Liver (tissue), 9 donors: ENCODE data around the gene NIPBL. TPM values are rescaled to one million over a fixed set of nuclear protein-coding genes. Genes with fewer than 3 reads are reported as not detected.

Source experiments
- DNase-seq: peaks from one replicate; pipeline ENCODE4 v3.0.0-alpha.2; 2017; ENCODE audit warnings: low spot score
- H3K27ac ChIP-seq, 2 donors: one replicate each; pipeline ENCODE4 v1.7.0; 2013; ENCODE audit warnings: inconsistent platforms in 2 of 2, low read length in 2 of 2, control low read depth in 1 of 2, low read depth in 1 of 2, mild to moderate bottlenecking in 1 of 2
- H3K27me3 ChIP-seq, 4 donors: one replicate each; pipeline versions ENCODE4 v1.6.1 to v1.7.0; 2013; ENCODE audit warnings: low read length in 3 of 4, inconsistent platforms in 1 of 4, mild to moderate bottlenecking in 1 of 4, moderate library complexity in 1 of 4; ENCODE audit not compliant: control insufficient read depth in 4 of 4, insufficient read depth in 4 of 4
- H3K36me3 ChIP-seq, 4 donors: one replicate each; pipeline versions ENCODE4 v1.6.1 to v1.7.0; 2013; ENCODE audit warnings: low read length in 3 of 4, mild to moderate bottlenecking in 3 of 4, low read depth in 1 of 4, moderate library complexity in 1 of 4; ENCODE audit not compliant: control insufficient read depth in 4 of 4, insufficient read depth in 3 of 4
- H3K4me1 ChIP-seq, 4 donors: one replicate each; pipeline versions ENCODE4 v1.6.1 to v1.7.0; 2013; ENCODE audit warnings: low read length in 3 of 4, mild to moderate bottlenecking in 3 of 4, moderate library complexity in 1 of 4; ENCODE audit not compliant: control insufficient read depth in 4 of 4, insufficient read depth in 4 of 4
- H3K4me3 ChIP-seq, 3 donors: one replicate each; pipeline versions ENCODE4 v1.6.1 to v1.7.0; 2013; ENCODE audit warnings: low read length in 3 of 3, control low read depth in 1 of 3, low read depth in 1 of 3, mild to moderate bottlenecking in 1 of 3
- H3K9ac ChIP-seq, 2 donors: one replicate each; pipeline ENCODE4 v1.7.0; 2013; ENCODE audit warnings: low read length in 2 of 2, mild to moderate bottlenecking in 2 of 2, moderate library complexity in 2 of 2, control low read depth in 1 of 2, low read depth in 1 of 2
- H3K9me3 ChIP-seq, 4 donors: one replicate each; pipeline versions ENCODE4 v1.6.1 to v1.7.0; 2013; ENCODE audit warnings: low read length in 3 of 4; ENCODE audit not compliant: control insufficient read depth in 4 of 4
- ATF3 ChIP-seq: IDR thresholded peaks from 2 replicates; pipeline ENCODE4 v1.6.1; 2016; ENCODE audit warnings: antibody characterized with exemption
- CTCF ChIP-seq: fragments of 150-350 bp; IDR thresholded peaks from 2 replicates; pipeline ENCODE4 v1.5.1; 2017; ENCODE audit warnings: improper control_type of control experiment, low read depth, low read length; ENCODE audit not compliant: missing input control
- EGR1 ChIP-seq, 2 donors: IDR thresholded peaks; 2 replicates each; pipeline ENCODE4 v1.6.1; 2016 to 2018; ENCODE audit warnings: antibody characterized with exemption in 2 of 2, low read depth in 2 of 2
- FOXA1 ChIP-seq: IDR thresholded peaks from 2 replicates; pipeline ENCODE4 v1.6.1; 2016; ENCODE audit warnings: antibody characterized with exemption
- FOXA2 ChIP-seq: IDR thresholded peaks from 2 replicates; pipeline ENCODE4 v1.6.1; 2016; ENCODE audit warnings: antibody characterized with exemption
- HNF4G ChIP-seq: IDR thresholded peaks from 2 replicates; pipeline ENCODE4 v1.6.1; 2016; ENCODE audit warnings: antibody characterized with exemption
- JUND ChIP-seq, 2 donors: IDR thresholded peaks; 2 replicates each; pipeline ENCODE4 v1.6.1; 2016; ENCODE audit warnings: antibody characterized with exemption in 2 of 2
- MAX ChIP-seq: IDR thresholded peaks from 2 replicates; pipeline ENCODE4 v1.6.1; 2016; ENCODE audit warnings: antibody characterized with exemption
- NR2F2 ChIP-seq: IDR thresholded peaks from 2 replicates; pipeline ENCODE4 v1.6.1; 2016; ENCODE audit warnings: antibody characterized with exemption
- REST ChIP-seq: IDR thresholded peaks from 2 replicates; pipeline ENCODE4 v1.6.1; 2016; ENCODE audit warnings: antibody characterized with exemption, mild to moderate bottlenecking
- TAF1 ChIP-seq: conservative IDR thresholded peaks from 2 replicates; pipeline ENCODE4 v1.6.1; 2016; ENCODE audit warnings: antibody characterized with exemption, mild to moderate bottlenecking
- YY1 ChIP-seq: IDR thresholded peaks from 2 replicates; pipeline ENCODE4 v1.6.1; 2016; ENCODE audit warnings: antibody characterized with exemption, mild to moderate bottlenecking
- ZBTB33 ChIP-seq: IDR thresholded peaks from 2 replicates; pipeline ENCODE4 v1.6.1; 2016; ENCODE audit warnings: antibody characterized with exemption
- WGBS: extraction: QIAGEN DNeasy Blood & Tissue Kit; methylation state at CpG from one replicate; pipeline ENCODE4 v1.1.7; 2013; 5-methylcytosine and 5-hydroxymethylcytosine counted together
- polyA plus RNA-seq, 2 donors: library from polyadenylated mRNA; stranded (reverse) in 1 of 2; unstranded in 1 of 2; fragments of 200-250 nt in 1 of 2; fragments of >200 nt in 1 of 2; fragmentation: Nextera tagmentation in 1 of 2; extraction: Ambion mirVana in 1 of 2; gene quantifications; one replicate each; pipeline versions ENCODE4 v1.2.1 to v1.2.3, GENCODE V29; 2013 to 2015
- total RNA-seq, 2 donors: library from RNA; depleted of rRNA; stranded (reverse); fragments of >200 nt; gene quantifications; one replicate each; pipeline ENCODE4 v1.2.3, GENCODE V29; 2014
- donor health status: healthy.
- donor health status: healthy.
- donor health status: healthy.
- donor health status: healthy.
- donor health status: healthy.

NIPBL gene
- total and polyA plus RNA-seq, 4 donors: 4.9 to 30.3 (median 21.0) TPM

GRCh38 chr5:36902353-36902752, 25.8 kb downstream of the NIPBL start:
- TF ChIP-seq FOXA2: no peak
- TF ChIP-seq ZBTB33: no peak
- TF ChIP-seq FOXA1: no peak
- TF ChIP-seq JUND (IDR thresholded peaks at IDR 0.05): no peak
- TF ChIP-seq NR2F2: no peak
- TF ChIP-seq EGR1 (IDR thresholded peaks at IDR 0.05; ENCODE audit: low read depth in 2 of 2): no peak
- H3K36me3 ChIP-seq: no peaks in the 10 kb centered on the region

GRCh38 chr5:36904677-36905076, 28.1 kb downstream of the NIPBL start:
- no peak overlapping the region for H3K4me3 ChIP-seq
- H3K27me3 ChIP-seq: no peaks in the 10 kb centered on the region
- H3K4me1 ChIP-seq: peaks cover 2 to 7% (median 5%) of the 10 kb centered on the region in 4 donors
- H3K36me3 ChIP-seq: no peaks in the 10 kb centered on the region
- no peak overlapping the region for H3K9ac ChIP-seq
- H3K9me3 ChIP-seq: no peaks in the 10 kb centered on the region
- H3K27ac ChIP-seq: no peak overlapping the region
- TF ChIP-seq TAF1 (no peak), ATF3 (no peak), FOXA2 (no peak), MAX (no peak), NR2F2 (no peak), CTCF (no peak), HNF4G (no peak), YY1 (no peak), EGR1 (IDR thresholded peaks at IDR 0.05; ENCODE audit: low read depth in 2 of 2) (no peak), ZBTB33 (no peak), JUND (IDR thresholded peaks at IDR 0.05) (no peak), REST (no peak)
- WGBS: 96% methylated on average over 2 of the region's 2 CpGs
- DNase-seq: no peak

More at GRCh38 chr5:36902353-36902752, 25.8 kb downstream of the NIPBL start:
- Histone ChIP-seq H3K27ac (no peak overlapping the region), H3K4me1 (peaks cover 0 to 5% (median 0%) of the 10 kb centered on the region in 4 donors), H3K27me3 (no peaks in the 10 kb centered on the region), H3K9me3 (no peaks in the 10 kb centered on the region), H3K4me3 (no peak overlapping the region), H3K9ac (no peak overlapping the region)
- DNase-seq: no peak
- 93% methylated on average over 1 of the region's 1 CpG for WGBS
